GM15510 (cell line): ENCODE results near the gene STYK1.

Source experiments
- POLR2A ChIP-seq: IDR thresholded peaks from 3 replicates; pipeline ENCODE4 v1.6.1; 2011; ENCODE audit warnings: borderline replicate concordance; ENCODE audit not compliant: insufficient read length; ENCODE audit errors: extremely low read depth

Gene STYK1

GRCh38 chr12:10617863-10618262 is 56.0 kb downstream of the STYK1 start:
- no peak for TF ChIP-seq POLR2A

- TF ChIP-seq POLR2A = no peak
Observed at GRCh38 chr12:10615532-10615931, 58.3 kb downstream of the STYK1 start.

DNA sequence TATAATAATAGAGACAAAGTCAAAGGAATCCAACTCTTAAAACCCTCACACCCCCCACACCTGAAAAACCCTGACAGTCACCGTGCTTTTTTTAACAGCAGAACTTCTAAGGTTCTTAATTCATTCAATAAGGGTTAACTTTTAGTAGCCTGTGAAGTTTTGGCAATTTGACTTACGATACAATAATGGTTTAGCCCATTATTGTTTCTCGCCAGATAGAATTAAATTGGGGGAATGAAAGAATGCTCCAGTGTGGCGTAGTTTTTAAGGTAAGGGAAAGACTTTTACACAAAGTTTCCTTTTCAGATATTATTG is 59.8 kb downstream of the STYK1 start:
- TF ChIP-seq POLR2A = no peak

DNA sequence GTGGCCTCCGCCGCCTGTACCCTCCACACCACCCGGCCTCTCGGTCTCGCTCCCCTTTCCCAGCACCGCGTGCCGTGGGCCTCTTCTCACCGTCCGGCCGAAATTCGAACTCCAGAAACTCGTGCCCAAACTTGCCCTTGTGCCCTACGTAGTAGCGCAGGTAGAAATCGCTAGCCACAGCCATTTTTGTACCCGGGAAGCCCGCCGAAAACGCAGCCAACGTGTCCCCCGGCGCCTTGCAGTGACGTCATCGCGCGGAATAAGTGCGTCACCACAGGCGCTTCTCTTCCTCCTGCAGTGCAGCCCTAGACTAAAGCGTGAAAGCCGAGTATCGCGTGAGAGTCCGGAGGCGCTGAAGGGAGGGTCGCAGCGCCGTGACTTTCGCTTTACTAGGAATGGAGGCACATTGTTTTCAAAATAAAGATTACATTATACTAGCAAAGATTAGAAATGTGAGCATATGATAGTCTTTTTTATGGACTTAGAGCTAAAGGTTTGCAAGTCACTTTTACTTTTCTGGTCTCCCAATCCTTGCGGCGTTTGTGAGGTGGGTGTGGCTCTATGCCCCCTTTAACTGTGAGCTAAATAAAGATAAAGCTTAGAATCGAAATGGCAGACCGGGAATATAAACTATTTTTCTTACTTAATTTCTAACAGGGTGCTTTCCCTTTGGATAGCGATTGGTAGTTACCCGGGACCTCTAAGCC is 60.4 kb downstream of the STYK1 start, which contains the start of gene MAGOHB:
Gene MAGOHB, minus strand, starts transcription at position 261 of the 707 bp plus-strand sequence. Its CDS starts 77 bp downstream, at position 184.
- peak; percentile 71 for TF ChIP-seq POLR2A

- no peak for TF ChIP-seq POLR2A
Observed at GRCh38 chr12:10612984-10613348, 60.9 kb downstream of the STYK1 start.

DNA sequence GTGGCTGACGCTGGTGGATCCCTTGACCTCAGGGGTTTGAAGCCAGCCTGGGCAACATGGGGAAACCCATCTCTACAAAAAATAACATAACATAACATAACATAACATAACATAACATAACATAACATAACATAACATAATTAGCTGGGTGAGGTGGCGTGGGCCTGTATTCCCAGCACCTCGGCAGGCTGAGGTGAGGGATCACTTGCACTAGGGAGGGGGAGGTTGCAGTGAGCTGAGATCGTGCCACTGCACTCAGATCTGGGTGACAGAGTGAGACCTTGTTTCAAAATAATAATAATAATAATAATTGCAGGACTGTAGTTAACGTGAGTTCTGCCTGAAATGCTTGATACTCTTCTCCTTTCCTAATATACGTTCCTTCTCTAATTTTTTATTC is 61.7 kb downstream of the STYK1 start:
- TF ChIP-seq POLR2A = no peak

- no peak for TF ChIP-seq POLR2A
Observed at GRCh38 chr12:10610188-10610587, 63.7 kb downstream of the STYK1 start.

DNA sequence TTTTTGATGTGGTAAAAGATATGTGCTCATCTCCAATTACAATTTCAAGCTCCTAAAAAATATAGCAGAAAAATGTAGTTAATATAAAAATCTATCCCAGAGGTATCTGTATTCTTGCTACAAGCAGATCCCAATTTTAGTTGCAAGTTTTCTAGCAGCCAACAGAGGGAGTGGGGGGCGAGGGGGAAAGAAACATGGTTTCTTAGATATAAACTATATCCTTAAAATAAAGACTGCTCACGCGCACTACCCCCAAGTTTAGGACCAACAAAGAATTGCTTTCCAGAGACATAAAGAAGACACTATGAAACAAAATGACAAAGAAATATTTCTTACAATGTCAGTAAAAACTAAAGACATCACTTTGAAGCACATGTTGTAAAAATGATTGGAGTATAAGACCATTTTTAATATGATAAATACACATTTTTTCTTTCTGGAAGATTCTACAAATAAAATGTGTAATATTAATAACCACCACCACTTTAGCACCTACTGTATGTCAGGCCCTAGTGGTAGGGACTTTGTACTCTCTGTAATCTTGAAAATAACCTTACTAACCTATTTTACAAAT is 65.9 kb downstream of the STYK1 start:
- no peak for TF ChIP-seq POLR2A

DNA sequence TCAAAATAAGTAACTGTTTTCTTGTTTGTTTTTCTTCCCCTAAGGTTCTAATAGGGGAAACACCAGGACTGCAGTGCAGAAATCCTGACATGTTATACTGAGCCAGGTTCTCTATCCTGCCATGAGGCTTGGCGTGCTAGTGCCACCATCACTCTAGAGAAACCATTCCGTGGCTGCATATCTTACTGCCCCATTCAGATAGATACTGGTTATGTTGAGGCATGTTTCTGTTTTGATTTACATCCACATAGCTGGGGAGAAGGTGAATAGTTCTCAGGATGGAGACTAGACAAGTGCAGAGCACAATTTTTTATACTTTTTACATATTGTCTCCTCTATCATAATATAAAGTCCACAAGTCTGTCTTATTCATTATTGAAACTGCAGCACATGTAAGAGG is 72.0 kb downstream of the STYK1 start:
- no peak for TF ChIP-seq POLR2A

DNA sequence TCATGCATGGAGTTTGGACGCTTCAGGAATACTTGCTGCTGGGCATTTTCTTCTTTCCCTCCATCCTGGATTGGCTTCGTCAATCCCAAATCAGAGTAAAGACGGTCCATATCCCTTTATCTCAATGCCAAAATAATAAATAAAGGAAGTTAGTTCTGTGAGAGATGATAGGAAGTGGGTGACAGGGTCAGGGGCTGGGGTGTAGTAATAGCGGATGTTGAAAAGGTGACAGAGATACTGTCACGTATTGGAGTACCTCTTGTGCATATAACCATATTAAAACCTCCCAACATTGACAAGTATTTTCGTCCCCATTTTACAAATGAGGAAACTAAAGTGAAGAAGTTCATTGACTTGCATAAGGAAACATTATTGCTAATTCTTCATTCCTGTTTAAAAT is 72.9 kb downstream of the STYK1 start:
- TF ChIP-seq POLR2A = no peak

GRCh38 chr12:10595881-10596280 is 78.0 kb downstream of the STYK1 start:
- no peak for TF ChIP-seq POLR2A

- no peak for TF ChIP-seq POLR2A
Observed at GRCh38 chr12:10590966-10591365, 82.9 kb downstream of the STYK1 start.

DNA sequence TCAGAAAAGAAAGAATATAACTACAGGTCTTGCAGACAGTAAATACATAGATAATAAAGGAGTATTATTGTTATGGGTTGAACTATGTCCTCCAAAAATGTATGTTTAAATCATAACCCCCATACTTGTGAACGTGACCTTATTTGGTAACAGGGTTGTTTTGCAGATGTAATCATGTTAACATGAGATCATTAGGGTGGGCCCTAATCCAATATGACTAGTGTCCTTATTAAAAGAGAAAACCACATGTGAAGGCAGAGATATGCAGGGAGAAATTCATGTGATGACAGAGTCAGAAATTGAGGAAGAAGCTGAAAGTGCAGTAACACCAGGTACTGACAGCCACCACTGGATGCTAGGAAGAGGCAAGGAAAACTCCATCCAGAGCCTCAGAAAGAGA is 89.4 kb downstream of the STYK1 start:
- TF ChIP-seq POLR2A = no peak

DNA sequence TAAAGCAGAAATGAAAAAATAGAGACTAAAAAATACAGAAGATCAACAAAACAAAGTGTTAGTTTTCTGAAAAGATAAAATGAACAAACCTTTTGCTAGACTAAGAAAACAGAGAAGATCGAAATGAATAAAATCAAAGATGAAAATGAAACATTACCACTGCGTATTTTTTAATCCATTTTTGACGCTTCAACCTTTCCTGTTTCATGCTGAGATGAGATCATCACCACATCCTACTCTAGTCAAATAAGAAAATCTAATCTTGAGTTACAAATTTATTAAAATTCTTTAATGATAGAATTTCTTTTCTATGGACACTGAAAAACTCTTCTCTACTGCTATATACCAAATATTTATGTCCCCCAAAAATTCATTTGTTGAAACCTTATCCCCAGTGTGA is 91.1 kb downstream of the STYK1 start:
- TF ChIP-seq POLR2A = no peak

GRCh38 chr12:10574307-10574706 is 99.5 kb downstream of the STYK1 start:
- no peak for TF ChIP-seq POLR2A

DNA sequence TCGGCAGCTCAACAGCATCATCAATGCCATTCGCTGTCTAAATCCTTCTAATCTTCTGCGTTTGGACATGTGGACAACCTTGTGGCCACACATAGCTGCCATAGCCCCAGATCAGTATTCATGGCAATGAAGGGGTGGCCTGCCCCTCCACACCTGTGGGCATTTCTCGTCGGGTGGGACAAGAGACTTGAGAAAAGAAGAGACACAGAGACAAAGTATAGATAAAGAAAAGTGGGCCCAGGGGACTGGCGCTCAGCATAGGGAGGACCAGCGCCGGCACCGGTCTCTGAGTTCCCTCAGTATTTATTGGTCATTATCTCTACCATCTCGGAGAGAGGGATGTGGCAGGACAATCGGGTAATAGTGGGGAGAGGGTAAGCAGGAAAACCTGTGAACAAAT is 102.7 kb downstream of the STYK1 start:
- no peak for TF ChIP-seq POLR2A
